NAMALWA (cell line): Measurements from ENCODE around the gene PUDP.
"Not testable (repeated sequence)": the region's sequence is repeated elsewhere in the genome, so short reads cannot be mapped to it uniquely, and the experiment has no call there.

Experiments used
- DNase-seq: peaks from one replicate; pipeline ENCODE4 v3.0.0-alpha.2; 2015; ENCODE audit warnings: low spot score

The PUDP gene

GRCh38 chrX:7074148-7074907 is 73.6 kb downstream of the PUDP start:
- no peak for DNase-seq

DNA sequence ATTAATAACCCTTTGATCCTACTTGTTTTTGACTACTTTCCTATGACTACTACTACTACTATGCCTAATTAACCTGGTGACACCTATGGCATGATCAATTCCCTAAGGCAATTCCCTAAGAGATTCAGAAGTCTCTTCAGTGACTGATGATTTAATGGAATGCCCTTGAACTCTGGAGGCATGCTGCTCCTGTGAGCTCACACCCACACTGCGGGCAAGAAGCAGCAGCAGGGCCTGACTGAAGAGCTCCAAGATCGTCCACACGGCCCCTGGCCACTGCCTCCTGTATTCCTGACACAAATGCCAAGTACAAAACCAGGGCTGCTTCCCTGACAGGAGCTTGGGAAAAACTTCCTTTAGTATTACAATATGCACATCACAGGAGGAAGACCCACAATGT is 74.6 kb downstream of the PUDP start:
- no peak for DNase-seq

- no peak for DNase-seq
Observed at GRCh38 chrX:7072856-7073255, 75.1 kb downstream of the PUDP start.

- DNase-seq = no peak
Observed at GRCh38 chrX:7071390-7071789, 76.6 kb downstream of the PUDP start.

DNA sequence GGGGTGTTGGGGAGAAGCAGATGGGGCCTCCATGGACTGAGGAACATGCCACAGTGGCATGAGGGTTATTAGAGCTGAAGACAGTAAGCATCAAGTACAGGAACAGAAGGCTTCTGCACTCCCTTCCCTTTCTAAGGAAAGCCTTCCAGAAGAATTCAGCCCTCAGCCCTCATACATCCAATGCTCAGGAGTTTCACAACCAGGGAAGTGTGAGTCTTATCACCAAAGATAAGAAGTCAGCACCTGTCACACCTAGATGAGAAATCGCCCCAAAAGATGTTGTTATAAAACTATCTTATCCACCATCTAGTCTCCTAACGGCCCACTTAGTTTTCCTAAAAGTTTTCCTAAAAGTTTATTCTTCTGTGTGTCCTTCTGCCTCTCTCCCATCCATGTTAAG is 78.4 kb downstream of the PUDP start:
- DNase-seq = no peak

- DNase-seq = peak; percentile 31
Observed at GRCh38 chrX:7068939-7069367, 79.0 kb downstream of the PUDP start.

DNA sequence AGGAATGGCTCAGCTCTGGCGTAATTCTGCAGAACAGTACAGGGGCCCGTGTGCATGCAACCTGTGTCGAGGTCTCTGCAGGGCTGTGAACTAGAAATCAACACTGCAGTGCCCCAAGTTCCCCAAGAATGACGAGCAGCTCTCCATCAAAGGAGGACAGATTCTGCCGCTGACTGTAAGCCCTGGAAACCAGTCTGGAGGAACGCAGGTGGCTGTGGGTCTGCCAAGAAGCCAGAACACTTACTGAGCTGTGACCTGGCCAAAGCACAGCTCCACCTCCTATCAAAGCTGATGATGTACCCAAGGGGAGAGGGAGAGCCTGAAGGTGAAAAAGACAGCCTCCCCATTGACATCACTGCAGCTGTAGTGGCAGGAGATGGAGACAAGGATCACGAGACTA is 80.7 kb downstream of the PUDP start:
- no peak for DNase-seq

DNA sequence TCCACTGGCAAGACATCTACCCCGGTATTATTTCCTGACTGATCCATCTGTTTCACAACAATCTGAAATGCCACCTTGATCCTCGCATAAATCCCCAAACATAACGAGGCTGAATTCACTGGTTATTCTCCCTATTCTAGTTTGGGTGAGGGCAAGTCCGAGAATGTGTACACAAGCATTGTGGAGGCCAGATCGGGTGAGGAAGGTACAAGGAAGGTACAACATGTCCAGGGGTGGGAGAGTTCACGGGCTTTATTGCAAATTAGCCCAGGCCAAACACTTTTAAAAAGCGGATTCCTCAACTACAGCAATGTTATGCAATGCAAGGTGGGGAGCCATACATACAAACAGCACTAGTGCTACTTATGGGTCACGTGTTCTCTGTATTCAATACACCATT is 82.5 kb downstream of the PUDP start:
- DNase-seq = no peak

DNA sequence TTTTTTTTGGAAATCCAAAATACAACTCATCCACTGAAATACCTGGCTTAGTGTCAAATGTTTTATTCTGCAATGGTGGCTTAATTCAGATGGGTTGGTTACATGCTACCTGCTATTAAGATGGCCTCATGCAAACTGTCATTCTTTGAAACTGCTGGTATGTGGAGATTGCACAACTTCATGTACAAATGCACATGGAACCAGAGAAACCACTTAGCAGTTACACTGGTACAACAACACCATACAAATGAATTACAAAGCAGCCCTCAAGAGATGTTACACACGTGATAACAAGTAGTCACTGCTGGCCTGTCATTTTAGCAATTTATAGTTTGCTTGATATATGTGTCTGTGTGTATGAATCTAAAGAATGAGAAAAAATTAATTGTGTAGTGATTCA is 85.0 kb downstream of the PUDP start:
- DNase-seq = no peak

DNA sequence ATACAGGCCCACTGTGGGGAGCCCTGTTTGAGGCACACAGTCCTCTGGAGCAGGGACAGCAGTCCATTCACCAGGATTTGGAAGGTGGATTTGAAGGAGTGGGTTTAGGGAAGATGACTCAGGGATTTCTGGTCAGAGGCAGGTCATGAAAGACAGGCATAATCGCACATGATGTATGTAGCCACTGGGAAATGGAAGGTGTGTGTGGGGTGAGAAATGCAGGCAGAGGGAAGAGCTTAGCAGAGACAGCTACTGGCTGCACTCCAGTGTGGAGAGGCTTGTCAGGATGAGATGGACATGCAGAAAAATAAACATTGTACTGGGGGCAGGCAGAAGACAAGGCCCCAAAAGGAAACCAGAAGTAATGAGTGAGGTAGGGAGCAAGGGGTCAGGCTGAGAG is 85.7 kb downstream of the PUDP start:
- DNase-seq = no peak

DNA sequence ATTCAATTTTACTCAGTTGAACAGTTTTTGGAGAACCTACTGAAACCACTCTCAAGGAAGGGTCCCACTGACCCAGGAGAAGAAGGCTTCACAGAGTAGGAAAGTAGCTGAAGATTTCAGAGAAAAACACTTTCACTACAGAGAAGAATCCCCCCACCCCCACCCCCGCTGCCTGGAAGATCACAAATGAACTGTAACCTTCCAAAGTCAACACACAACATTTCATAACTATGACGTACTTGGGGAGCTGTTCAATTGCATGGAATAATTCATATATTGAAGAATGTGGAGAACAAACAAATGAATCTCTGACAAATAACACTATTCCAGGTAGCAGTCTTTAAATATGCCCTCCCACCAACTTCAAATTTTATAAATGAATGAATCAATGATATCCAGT is 86.5 kb downstream of the PUDP start:
- DNase-seq = no peak

DNA sequence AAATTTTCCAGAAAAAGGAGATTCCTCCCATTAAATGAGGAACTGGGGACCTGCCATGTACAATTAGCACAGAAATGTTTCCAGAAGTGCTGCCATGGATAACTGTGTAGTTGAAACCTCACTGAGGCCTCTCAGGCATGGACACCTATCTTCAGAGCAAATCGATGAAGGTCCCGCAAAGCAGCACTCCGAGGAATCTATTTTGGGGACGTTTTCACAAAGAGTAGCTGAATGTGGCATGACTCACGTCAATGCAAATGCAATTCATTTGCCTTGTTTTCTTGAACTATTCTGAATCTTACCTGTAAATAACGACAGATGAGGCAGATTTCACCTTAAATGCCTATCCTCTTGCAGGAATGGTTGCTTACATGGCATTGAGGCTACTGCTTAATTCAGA is 87.5 kb downstream of the PUDP start:
- DNase-seq = no peak

GRCh38 chrX:7059859-7060258 is 88.1 kb downstream of the PUDP start:
- DNase-seq = no peak

GRCh38 chrX:7059214-7059838 is 88.6 kb downstream of the PUDP start:
- peak; percentile 31 for DNase-seq

DNA sequence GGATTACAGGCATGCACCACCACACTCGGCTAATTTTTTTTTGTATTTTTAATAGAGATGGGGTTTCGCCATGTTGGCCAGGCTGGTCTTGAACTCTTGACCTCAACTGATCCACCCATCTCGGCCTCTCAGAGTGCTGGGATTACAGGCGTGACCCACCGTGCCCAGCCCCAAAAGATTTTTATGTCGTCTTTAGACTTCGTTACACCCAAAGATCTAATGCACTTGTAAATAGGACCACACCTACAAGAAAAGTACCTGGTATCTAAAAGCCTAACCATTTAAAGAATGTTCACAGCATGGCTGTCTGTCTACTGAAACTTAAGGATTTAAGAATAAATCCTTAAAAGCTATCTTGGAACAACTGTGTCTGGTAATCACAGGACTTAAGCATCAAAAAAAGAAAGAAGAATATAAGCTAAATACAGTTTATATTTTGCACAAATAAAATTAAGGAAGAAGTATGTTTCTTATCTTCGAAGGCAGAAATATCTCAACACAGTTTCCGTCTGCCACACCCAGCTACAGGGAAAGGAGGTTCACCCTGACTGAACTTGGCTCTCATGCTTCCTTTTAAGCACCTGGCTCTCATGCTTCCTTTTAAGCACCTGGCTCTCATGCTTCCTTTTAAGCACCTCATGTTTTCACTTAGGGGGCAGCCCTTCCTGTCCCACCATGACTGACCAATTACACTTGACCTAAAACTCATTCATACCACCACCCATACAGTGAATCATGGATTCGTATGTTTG is 92.4 kb downstream of the PUDP start:
- no peak for DNase-seq

- no peak for DNase-seq
Observed at GRCh38 chrX:7054219-7055216, 93.4 kb downstream of the PUDP start.

GRCh38 chrX:7052541-7052940 is 95.4 kb downstream of the PUDP start:
- no peak for DNase-seq

DNA sequence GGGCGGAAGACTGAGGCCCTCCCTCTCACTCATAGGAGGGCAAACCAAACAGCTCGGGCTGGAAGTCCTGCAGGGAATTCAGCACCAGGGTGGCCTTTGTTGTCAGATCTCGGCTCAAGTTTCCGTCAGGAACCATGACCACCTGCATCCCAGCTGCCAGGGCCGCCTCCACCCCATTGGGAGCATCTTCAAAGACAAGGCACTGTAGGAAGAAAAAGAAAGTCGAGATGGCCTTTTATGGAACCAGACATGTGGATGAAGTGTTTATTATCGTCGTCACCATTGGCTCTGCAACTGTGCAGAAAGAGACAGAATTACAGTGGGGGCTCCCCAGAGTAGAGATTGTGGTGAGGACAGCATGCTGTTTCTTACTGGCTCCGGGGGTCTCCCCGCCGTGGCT is 97.7 kb downstream of the PUDP start:
- no peak for DNase-seq

- DNase-seq = peak; percentile 18
Observed at GRCh38 chrX:7047951-7048350, 100.0 kb downstream of the PUDP start.

DNA sequence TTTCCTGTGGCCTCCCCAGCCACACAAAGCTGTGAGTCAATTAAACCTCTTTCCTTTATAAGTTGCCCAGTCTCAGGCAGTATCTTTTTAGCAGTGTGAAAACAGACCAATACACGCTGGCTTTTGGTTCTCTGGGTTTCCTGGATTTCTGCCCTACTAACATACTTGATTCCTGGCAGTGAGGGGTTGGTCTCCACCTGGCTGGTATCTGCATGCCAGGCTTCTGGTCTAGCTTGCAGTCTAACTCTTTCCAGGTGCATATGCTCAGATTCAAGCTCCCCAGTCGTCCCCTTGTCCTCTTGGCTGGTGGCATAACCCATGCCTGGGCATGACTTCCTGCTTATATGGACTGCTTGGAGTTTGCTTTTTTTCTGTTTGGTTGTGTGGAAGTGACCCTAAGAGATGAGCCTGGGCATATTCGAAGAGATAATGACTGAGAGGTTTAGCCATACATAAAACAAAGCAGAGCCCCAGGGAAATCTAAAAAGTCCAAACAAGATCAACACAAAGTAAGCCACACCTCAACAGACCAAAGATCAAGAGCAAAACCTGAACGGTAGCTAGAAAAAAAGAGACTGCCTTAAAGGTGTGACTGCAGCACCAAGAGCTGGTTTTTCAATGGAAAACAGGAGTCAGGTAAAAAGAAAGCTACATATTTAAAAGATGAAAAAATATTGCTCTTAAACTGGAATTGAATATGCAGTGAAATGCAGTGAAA is 102.6 kb downstream of the PUDP start:
- no peak for DNase-seq

DNA sequence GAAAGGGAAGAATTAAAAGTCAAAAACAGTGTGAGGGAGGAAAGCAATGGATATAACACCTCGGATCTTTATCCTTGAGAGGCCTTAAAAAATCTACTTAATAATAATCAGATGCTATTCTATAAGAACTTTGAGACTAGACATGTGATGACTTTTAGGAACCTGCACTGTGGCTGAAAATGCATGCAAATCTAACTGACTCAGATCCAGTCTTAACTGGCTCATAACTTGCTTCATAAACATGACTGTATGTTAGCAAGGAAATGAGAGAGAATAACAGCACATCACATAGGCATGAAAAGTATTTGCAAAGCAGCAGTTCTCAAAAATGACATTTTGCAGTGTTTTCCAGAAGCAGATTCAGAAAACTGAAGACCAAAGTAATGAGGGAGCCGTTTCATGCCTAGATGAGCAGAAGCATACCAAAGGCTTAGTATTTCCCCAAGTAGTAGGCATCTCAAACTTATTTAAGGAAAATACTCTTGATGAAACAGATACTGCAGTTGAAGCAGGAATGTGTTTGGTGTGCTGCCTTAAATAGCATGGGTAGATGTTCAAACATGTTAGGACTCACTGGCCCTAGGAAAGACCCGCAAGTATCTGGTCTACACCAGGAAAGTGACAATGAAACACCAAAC is 104.0 kb downstream of the PUDP start:
- DNase-seq = not testable (repeated sequence)
